Endothelial cell of umbilical vein (primary cell): ENCODE measurements around the gene MME. TPM values are rescaled to one million over a fixed set of nuclear protein-coding genes. Genes with fewer than 3 reads are reported as not detected.
"Not testable (repeated sequence)": the region's sequence is repeated elsewhere in the genome, so short reads cannot be mapped to it uniquely, and the experiment has no call there.

Experiments used
- BruUV-seq: library from RNA; stranded (reverse); fragments of 400-500 nt; replicated peaks from 2 replicates; lab custom pipeline; 2021; lab: Mats Ljungman, UMichigan
- CTCF ChIA-PET: fragments of 300-600, 350-600 bp; sonication (Branson Sonifier 250); formaldehyde crosslinking; loops from one replicate; lab custom pipeline; 2021; ENCODE audit warnings: antibody characterized with exemption, inconsistent platforms; lab: Charles Lee
- POLR2A ChIA-PET: fragments of 300-600, 350-600 bp; sonication (Branson Sonifier 250); formaldehyde crosslinking; loops from one replicate; lab custom pipeline; 2021; ENCODE audit warnings: antibody characterized with exemption, inconsistent platforms; lab: Charles Lee
- DNase-seq: peaks from one replicate; pipeline ENCODE4 v3.0.0-alpha.2; 2011; ENCODE audit warnings: low read depth, low spot score
- FAIRE-seq: peaks from 2 replicates; lab custom pipeline; 2011; peaks lifted over from hg19 to GRCh38; lab: Jason Lieb, UNC
- H2AFZ ChIP-seq: 2 replicates; pipeline ENCODE4 v1.6.0; 2012; ENCODE audit warnings: low read depth, low read length, control low read depth, inconsistent platforms
- H3K27ac ChIP-seq: 2 replicates; pipeline ENCODE4 v1.5.1; 2011; ENCODE audit warnings: low read depth, mild to moderate bottlenecking, control low read depth, low read length, moderate library complexity; ENCODE audit not compliant: insufficient read depth
- H3K27me3 ChIP-seq, 2 experiments: 2 replicates each; pipeline versions ENCODE4 v1.6.0 to v1.6.1; 2011; ENCODE audit warnings: low read length in 2 of 2, mixed read lengths in 1 of 2; ENCODE audit not compliant: control insufficient read depth in 2 of 2, insufficient read depth in 2 of 2
- H3K36me3 ChIP-seq, 2 experiments: 2 replicates in 1 of 2; 3 replicates in 1 of 2; pipeline ENCODE4 v1.5.1; 2011; ENCODE audit warnings: low read length in 2 of 2, mild to moderate bottlenecking in 1 of 2, moderate library complexity in 1 of 2; ENCODE audit not compliant: control insufficient read depth in 2 of 2, insufficient read depth in 2 of 2; ENCODE audit errors: extremely low read depth in 1 of 2
- H3K4me1 ChIP-seq: 3 replicates; pipeline ENCODE4 v1.5.1; 2011; ENCODE audit warnings: mild to moderate bottlenecking, low read length; ENCODE audit not compliant: control insufficient read depth, insufficient read depth; ENCODE audit errors: extremely low read depth
- H3K4me2 ChIP-seq: 2 replicates; pipeline ENCODE4 v1.6.1; 2011; ENCODE audit warnings: low read length, control low read depth, mixed read lengths; ENCODE audit not compliant: insufficient read depth
- H3K4me3 ChIP-seq, 3 experiments: fragments of 200-600 bp in 1 of 3; sonication (generic), shearing (Covaris generic) in 1 of 3; replicated peaks in 1 of 3; 2 replicates each; pipeline ENCODE4 v1.5.1; 2011 to 2016; ENCODE audit warnings: control low read depth in 3 of 3, low read length in 3 of 3, mild to moderate bottlenecking in 2 of 3, inconsistent platforms in 1 of 3, low read depth in 1 of 3, moderate library complexity in 1 of 3; ENCODE audit not compliant: insufficient read depth in 1 of 3
- H3K79me2 ChIP-seq: 2 replicates; pipeline ENCODE4 v1.6.0; 2012; ENCODE audit warnings: low read length, inconsistent platforms; ENCODE audit not compliant: control insufficient read depth, insufficient read depth
- H3K9ac ChIP-seq: replicated peaks from 2 replicates; pipeline ENCODE3; 2011; ENCODE audit warnings: low read length, control low read depth; ENCODE audit not compliant: insufficient read depth; ENCODE audit errors: extremely low read depth
- H3K9me1 ChIP-seq: replicated peaks from 3 replicates; pipeline ENCODE4 v1.6.0; 2011; ENCODE audit warnings: mild to moderate bottlenecking, low read length; ENCODE audit not compliant: control insufficient read depth, insufficient read depth; ENCODE audit errors: extremely low read depth
- H3K9me3 ChIP-seq: replicated peaks from 2 replicates; pipeline ENCODE4 v1.5.1; 2012; ENCODE audit warnings: low read length, inconsistent platforms; ENCODE audit not compliant: control insufficient read depth, insufficient read depth
- H4K20me1 ChIP-seq: replicated peaks from 2 replicates; pipeline ENCODE3; 2011; ENCODE audit warnings: mild to moderate bottlenecking, low read length; ENCODE audit not compliant: control insufficient read depth, insufficient read depth; ENCODE audit errors: extremely low read depth
- EZH2 ChIP-seq: IDR thresholded peaks from 2 replicates; pipeline ENCODE4 v1.6.1; 2012; ENCODE audit warnings: borderline replicate concordance, low read depth, mild to moderate bottlenecking, moderate library complexity, low read length, inconsistent platforms; ENCODE audit not compliant: severe bottlenecking
- GATA2 ChIP-seq: IDR thresholded peaks from 2 replicates; pipeline ENCODE4 v1.7.0; 2011; ENCODE audit warnings: low read depth, mild to moderate bottlenecking, moderate library complexity, mixed read lengths, low read length; ENCODE audit not compliant: insufficient read length, insufficient read depth
- JUN ChIP-seq: IDR thresholded peaks from 2 replicates; pipeline ENCODE4 v1.6.1; 2011; ENCODE audit warnings: borderline replicate concordance, low read depth; ENCODE audit not compliant: insufficient read length, insufficient read depth
- MYC ChIP-seq: IDR thresholded peaks from one replicate; pipeline ENCODE4 v1.6.1; 2011; ENCODE audit warnings: mild to moderate bottlenecking, low read depth, low read length
- POLR2AphosphoS5 ChIP-seq: IDR thresholded peaks from 2 replicates; pipeline ENCODE4 v1.6.1; 2012; ENCODE audit warnings: low read depth, mild to moderate bottlenecking, control low read depth, low read length, moderate library complexity; ENCODE audit not compliant: insufficient read depth
- dilution Hi-C: fragments of 300-500 bp; cut with MboI; formaldehyde crosslinking; loops from one replicate; pipeline ENCODE4 v1.15.0; 2019; ENCODE audit warnings: low sequenced_read_pairs; ENCODE audit not compliant: extremely low pct_ligation_motif_present
- intact Hi-C: fragments of 100-400 bp; cut with micrococcal nuclease; formaldehyde crosslinking; loops from one replicate; pipeline ENCODE4 v1.10.0; 2022
- polyA plus RNA-seq, 4 experiments: library from polyadenylated mRNA; depleted of rRNA in 3 of 4; stranded (reverse) in 3 of 4; unstranded in 1 of 4; fragments of >200 nt; gene quantifications; 2 replicates each; pipeline versions ENCODE4 v1.2.1 to v1.2.3, GENCODE V29; 2011 to 2012; ENCODE audit warnings: missing spikeins in 1 of 4
- total RNA-seq: library from RNA; stranded (reverse); gene quantifications from 2 replicates; pipeline ENCODE4 v1.2.3, GENCODE V29; 2021

MME gene
- total and polyA plus RNA-seq, 2 donors (not counting 3 experiments of a cell fraction or from before 2014, with no cell fraction given): 6.0 to 10.5 TPM

GRCh38 chr3:155124745-155125144, 44.6 kb downstream of the MME start:
- DNase-seq, H3K79me2 ChIP-seq, H3K9ac ChIP-seq, H3K9me3 ChIP-seq, H2AFZ ChIP-seq, dilution Hi-C loops, BruUV-seq, FAIRE-seq, H3K27me3 ChIP-seq, H4K20me1 ChIP-seq, intact Hi-C loops, H3K4me3 ChIP-seq, H3K27ac ChIP-seq, H3K36me3 ChIP-seq, CTCF ChIA-PET, H3K9me1 ChIP-seq, H3K4me1 ChIP-seq, H3K4me2 ChIP-seq: not testable (repeated sequence)
- POLR2A ChIA-PET: interaction anchor here (0.6 kb wide), 1 partner anchor 20 kb away, joined by 3 read pairs; no protein-coding TSS in a partner anchor

- Histone ChIP-seq H4K20me1 (no peaks in the 10 kb centered on the region), H3K79me2 (no peaks in the 10 kb centered on the region), H3K27ac (no peak overlapping the region), H3K9ac (no peak overlapping the region), H3K4me1 (no peaks in the 10 kb centered on the region), H2AFZ (no peak overlapping the region), H3K9me3 (no peaks in the 10 kb centered on the region), H3K4me2 (no peak overlapping the region), H3K27me3 (no peaks in the 10 kb centered on the region), H3K4me3 (no peak overlapping the region), H3K9me1 (no peaks in the 10 kb centered on the region), H3K36me3 (no peaks in the 10 kb centered on the region)
- TF ChIP-seq POLR2AphosphoS5 (no peak), GATA2 (no peak), MYC (no peak), JUN (no peak), EZH2 (no peak)
- POLR2A ChIA-PET: no interaction called here
- no peak for DNase-seq
- intact Hi-C loops (no loop called here), dilution Hi-C loops (no loop called here)
- BruUV-seq: no TSS peak
- FAIRE-seq: no peak
- CTCF ChIA-PET: no interaction called here
These were observed 49.3 kb downstream of the MME start for GRCh38 chr3:155129396-155129795.
